Esophagus squamous epithelium (tissue), 5 donors: ENCODE measurements around the gene RHBDD3. TPM values are rescaled to one million over a fixed set of nuclear protein-coding genes. Genes with fewer than 3 reads are reported as not detected.

Experiments used
- DNase-seq: peaks from one replicate; lab custom pipeline; 2025; lab: John Stamatoyannopoulos, UW
- H3K27ac ChIP-seq, 4 donors: fragments of 200-600 bp; sonication (generic); one replicate each; pipeline ENCODE4 v1.5.1; 2016 to 2019; ENCODE audit warnings: mild to moderate bottlenecking in 1 of 4
- H3K27me3 ChIP-seq, 4 donors: fragments of 200-600 bp; sonication (generic); 1 replicate in 3 of 4; 2 replicates in 1 of 4; pipeline versions ENCODE4 v1.5.1 to v1.6.0; 2017 to 2021; ENCODE audit warnings: antibody characterized with exemption in 1 of 4
- H3K36me3 ChIP-seq, 3 donors: fragments of 200-600 bp; sonication (generic); one replicate each; pipeline ENCODE4 v1.5.1; 2016 to 2019
- H3K4me1 ChIP-seq, 3 donors: fragments of 200-600 bp; sonication (generic); one replicate each; pipeline ENCODE4 v1.5.1; 2017 to 2019
- H3K4me3 ChIP-seq, 4 donors: fragments of 200-600 bp; sonication (generic); 1 replicate in 3 of 4; 2 replicates in 1 of 4; pipeline ENCODE4 v1.5.1; 2016 to 2019; ENCODE audit warnings: mild to moderate bottlenecking in 2 of 4, moderate library complexity in 1 of 4
- H3K9me3 ChIP-seq, 3 donors: fragments of 200-600 bp; sonication (generic); one replicate each; pipeline ENCODE4 v1.5.1; 2016 to 2019
- POLR2A ChIP-seq, 4 donors: fragments of 450-650 bp; IDR thresholded peaks; one replicate each; pipeline ENCODE4 v1.6.1; 2017; ENCODE audit warnings: antibody characterized with exemption in 4 of 4, mild to moderate bottlenecking in 4 of 4, moderate library complexity in 3 of 4
- WGBS, 2 donors: methylation state at CpG; one replicate each; pipeline ENCODE4 v1.1.5; 2018; 5-methylcytosine and 5-hydroxymethylcytosine counted together
- intact Hi-C: fragments of 100-400 bp; cut with DNase I; formaldehyde crosslinking; loops from one replicate; pipeline ENCODE4 v1.15.0; 2022
- total RNA-seq, 4 donors: library from RNA; depleted of rRNA; stranded (reverse); fragments of >200 nt; gene quantifications; one replicate each; pipeline ENCODE4 v1.1.0, GENCODE V29; 2016
- TF ChIP-seq, protein P1 (sequence below), 6 experiments: fragments of 450-650 bp in 4 of 6; fragments of 200-600 bp in 2 of 6; sonication (generic) in 2 of 6; IDR thresholded peaks; one replicate each; pipeline ENCODE4 v1.5.1; 2016 to 2019; ENCODE audit warnings: antibody characterized with exemption in 6 of 6, mild to moderate bottlenecking in 4 of 6, moderate library complexity in 4 of 6
- donor health status: DM: yes; HTN: yes; CAD: no.

Gene RHBDD3
- total RNA-seq, 4 donors from 2014 or later = 14.3 to 28.2 (median 20.1) TPM

GRCh38 chr22:29290061-29290460, 22.3 kb upstream of the RHBDD3 start:
- H3K27me3 ChIP-seq = no peaks in the 10 kb centered on the region
- peaks cover 50 to 100% (median 66%) of the 10 kb centered on the region in 3 donors for H3K36me3 ChIP-seq

DNA sequence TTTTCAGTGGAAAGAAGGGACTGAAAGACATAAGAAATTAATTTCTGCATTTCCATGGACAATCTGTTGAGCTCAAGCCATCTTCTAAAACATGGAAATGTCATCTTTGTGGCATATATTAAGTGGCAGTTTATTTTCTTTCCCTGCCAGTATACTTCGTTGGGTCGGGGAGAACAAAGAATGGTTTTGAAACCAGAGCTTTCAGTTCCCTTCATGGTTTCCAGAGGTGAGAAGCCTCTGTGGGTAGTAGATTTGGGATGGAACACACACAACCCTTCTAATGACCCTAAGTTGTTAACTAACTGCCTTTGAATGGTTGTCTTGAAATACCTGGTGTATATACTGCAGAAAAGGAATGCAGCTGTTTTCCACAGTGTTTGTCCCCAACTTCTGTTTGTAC, 21.1 kb upstream of the RHBDD3 start:
- Histone ChIP-seq H3K4me1 (no peaks in the 10 kb centered on the region), H3K27me3 (no peaks in the 10 kb centered on the region), H3K36me3 (peaks cover 57 to 100% (median 67%) of the 10 kb centered on the region in 3 donors), H3K27ac (no peak overlapping the region), H3K4me3 (no peak overlapping the region), H3K9me3 (no peaks in the 10 kb centered on the region)
- WGBS, 2 donors = 18 to 21% methylated on average over 2 of the region's 2 CpGs
- intact Hi-C loops = no loop called here
- DNase-seq = no peak
- TF ChIP-seq, protein P1, sequence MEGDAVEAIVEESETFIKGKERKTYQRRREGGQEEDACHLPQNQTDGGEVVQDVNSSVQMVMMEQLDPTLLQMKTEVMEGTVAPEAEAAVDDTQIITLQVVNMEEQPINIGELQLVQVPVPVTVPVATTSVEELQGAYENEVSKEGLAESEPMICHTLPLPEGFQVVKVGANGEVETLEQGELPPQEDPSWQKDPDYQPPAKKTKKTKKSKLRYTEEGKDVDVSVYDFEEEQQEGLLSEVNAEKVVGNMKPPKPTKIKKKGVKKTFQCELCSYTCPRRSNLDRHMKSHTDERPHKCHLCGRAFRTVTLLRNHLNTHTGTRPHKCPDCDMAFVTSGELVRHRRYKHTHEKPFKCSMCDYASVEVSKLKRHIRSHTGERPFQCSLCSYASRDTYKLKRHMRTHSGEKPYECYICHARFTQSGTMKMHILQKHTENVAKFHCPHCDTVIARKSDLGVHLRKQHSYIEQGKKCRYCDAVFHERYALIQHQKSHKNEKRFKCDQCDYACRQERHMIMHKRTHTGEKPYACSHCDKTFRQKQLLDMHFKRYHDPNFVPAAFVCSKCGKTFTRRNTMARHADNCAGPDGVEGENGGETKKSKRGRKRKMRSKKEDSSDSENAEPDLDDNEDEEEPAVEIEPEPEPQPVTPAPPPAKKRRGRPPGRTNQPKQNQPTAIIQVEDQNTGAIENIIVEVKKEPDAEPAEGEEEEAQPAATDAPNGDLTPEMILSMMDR (IDR thresholded peaks at IDR 0.05) = no peak
- TF ChIP-seq POLR2A (IDR thresholded peaks at IDR 0.05) = no peak

More at GRCh38 chr22:29290061-29290460, 22.3 kb upstream of the RHBDD3 start:
- Histone ChIP-seq H3K4me3 (no peak overlapping the region), H3K9me3 (no peaks in the 10 kb centered on the region), H3K27ac (no peak overlapping the region), H3K4me1 (no peaks in the 10 kb centered on the region)
- intact Hi-C loops = no loop called here
- WGBS, 2 donors = 53 to 59% methylated on average over 5 of the region's 5 CpGs
- TF ChIP-seq, protein P1 (IDR thresholded peaks at IDR 0.05) = no peak
- TF ChIP-seq POLR2A (IDR thresholded peaks at IDR 0.05) = no peak
- DNase-seq = no peak

- TF ChIP-seq, protein P1 (IDR thresholded peaks at IDR 0.05) = no peak
- Histone ChIP-seq H3K4me1 (no peaks in the 10 kb centered on the region), H3K36me3 (peaks cover 65 to 100% (median 73%) of the 10 kb centered on the region in 3 donors), H3K27ac (no peak overlapping the region), H3K27me3 (no peaks in the 10 kb centered on the region), H3K4me3 (no peak overlapping the region), H3K9me3 (no peaks in the 10 kb centered on the region)
- intact Hi-C loops = no loop called here
- no peak for DNase-seq
- WGBS, 2 donors = 70 to 80% methylated on average over 2 of the region's 3 CpGs
Observed at GRCh38 chr22:29284196-29284595, 16.4 kb upstream of the RHBDD3 start.

- Histone ChIP-seq H3K9me3 (no peaks in the 10 kb centered on the region), H3K4me1 (peaks cover 0 to 44% (median 12%) of the 10 kb centered on the region in 3 donors), H3K4me3 (no peak overlapping the region), H3K27ac (no peak overlapping the region), H3K36me3 (peaks cover 40 to 100% (median 59%) of the 10 kb centered on the region in 3 donors), H3K27me3 (no peaks in the 10 kb centered on the region)
- intact Hi-C loops = no loop called here
- TF ChIP-seq POLR2A (IDR thresholded peaks at IDR 0.05) = no peak
- TF ChIP-seq, protein P1 (IDR thresholded peaks at IDR 0.05) = no peak
- 83 to 88% methylated on average over 1 of the region's 1 CpG for WGBS, 2 donors
- DNase-seq = no peak
Observed at GRCh38 chr22:29277927-29278326, 10.1 kb upstream of the RHBDD3 start.

DNA sequence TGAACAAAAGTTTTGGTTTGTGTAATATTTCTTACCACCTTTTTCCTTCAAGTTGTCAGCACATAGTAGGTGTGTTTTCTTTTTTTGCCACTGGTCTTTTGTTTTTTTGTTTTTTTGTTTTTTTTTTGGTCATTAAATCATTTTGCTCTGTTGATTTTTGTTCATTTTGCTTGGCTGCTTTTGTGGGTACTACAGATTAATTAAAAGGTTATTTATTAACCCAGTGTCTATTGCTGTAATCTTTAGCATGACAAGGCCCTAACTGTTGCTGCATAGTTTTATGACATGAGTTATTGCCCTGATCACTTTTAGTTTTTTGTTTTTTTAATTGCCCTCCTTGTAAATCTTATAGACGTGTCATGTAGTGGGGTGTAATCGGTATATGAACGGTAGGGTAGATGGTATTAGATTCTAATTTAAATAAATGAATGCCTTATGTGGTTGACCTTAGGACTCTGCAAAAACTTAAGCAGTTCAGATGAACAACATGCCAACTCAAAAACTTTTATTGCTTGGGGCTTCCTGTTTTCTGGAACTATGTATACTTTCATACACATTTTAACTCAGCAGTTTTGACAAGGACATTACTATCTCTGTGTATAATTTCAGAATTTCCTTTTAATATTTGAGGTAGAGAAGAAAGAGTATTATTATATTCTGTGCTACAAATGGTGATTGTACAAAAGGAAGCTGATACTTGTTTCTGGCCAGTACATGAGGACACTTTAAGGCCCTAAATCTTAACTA, 8.2 kb upstream of the RHBDD3 start:
- intact Hi-C loops = no loop called here
- DNase-seq = no peak
- H3K27me3 ChIP-seq = no peaks in the 10 kb centered on the region
- no peaks in the 10 kb centered on the region for H3K9me3 ChIP-seq
- H3K4me3 ChIP-seq = no peak overlapping the region
- H3K27ac ChIP-seq = no peak overlapping the region
- H3K36me3 ChIP-seq = peaks cover 31 to 97% (median 44%) of the 10 kb centered on the region in 3 donors
- TF ChIP-seq, protein P1 (IDR thresholded peaks at IDR 0.05) = no peak
- TF ChIP-seq POLR2A (IDR thresholded peaks at IDR 0.05) = no peak
- WGBS, 2 donors = 67 to 75% methylated on average over 3 of the region's 3 CpGs
- H3K4me1 ChIP-seq = peaks cover 0 to 63% (median 26%) of the 10 kb centered on the region in 3 donors
